A673 (cell line): Measurements from ENCODE around the gene FAM168B. TPM values are rescaled to one million over a fixed set of nuclear protein-coding genes. Genes with fewer than 3 reads are reported as not detected.

ENCODE experiments used
- BruUV-seq: library from RNA; stranded (reverse); fragments of 400-500 nt; replicated peaks from 2 replicates; lab custom pipeline; 2021; lab: Mats Ljungman, UMichigan
- CTCF ChIA-PET: fragments of 300-600 bp; sonication (Branson Sonifier 250); formaldehyde crosslinking; loops from one replicate; lab custom pipeline; 2022; ENCODE audit warnings: antibody characterized with exemption; lab: Charles Lee
- POLR2A ChIA-PET: fragments of 300-600 bp; sonication (Branson Sonifier 250); formaldehyde crosslinking; loops from one replicate; lab custom pipeline; 2022; ENCODE audit warnings: antibody characterized with exemption; ENCODE audit not compliant: low non-redundant PET; lab: Charles Lee
- DNase-seq: peaks from one replicate; pipeline ENCODE4 v3.0.0-alpha.2; 2015; ENCODE audit warnings: low spot score
- H3K27ac ChIP-seq: fragments of 200-600 bp; sonication (generic); 2 replicates; pipeline ENCODE4 v1.5.1; 2016; ENCODE audit warnings: mixed run types, low read depth, mild to moderate bottlenecking, mixed read lengths, antibody characterized with exemption, low read length; ENCODE audit not compliant: poor library complexity, severe bottlenecking
- H3K27me3 ChIP-seq: fragments of 200-600 bp; sonication (generic); replicated peaks from 2 replicates; pipeline ENCODE4 v1.6.1; 2017; ENCODE audit warnings: mixed run types, low read depth, mild to moderate bottlenecking, mixed read lengths, antibody characterized with exemption, low read length; ENCODE audit not compliant: insufficient read depth, poor library complexity
- H3K36me3 ChIP-seq: fragments of 200-600 bp; sonication (generic); 2 replicates; pipeline ENCODE4 v1.6.1; 2016; ENCODE audit warnings: mixed run types, mild to moderate bottlenecking, mixed read lengths, antibody characterized with exemption, low read length; ENCODE audit not compliant: insufficient read depth, poor library complexity, severe bottlenecking
- H3K4me1 ChIP-seq: fragments of 200-600 bp; sonication (generic); 2 replicates; pipeline ENCODE4 v1.6.1; 2017; ENCODE audit warnings: mixed run types, mild to moderate bottlenecking, mixed read lengths, antibody characterized with exemption, low read length; ENCODE audit not compliant: insufficient read depth, poor library complexity, severe bottlenecking
- H3K4me3 ChIP-seq: fragments of 200-600 bp; sonication (generic); 2 replicates; pipeline ENCODE4 v1.5.1; 2016; ENCODE audit warnings: low read depth, mixed run types, mild to moderate bottlenecking, mixed read lengths, low read length; ENCODE audit not compliant: poor library complexity, severe bottlenecking
- H3K9me3 ChIP-seq: fragments of 200-600 bp; sonication (generic); 2 replicates; pipeline ENCODE4 v1.6.1; 2016; ENCODE audit warnings: mixed run types, low read depth, mild to moderate bottlenecking, mixed read lengths, antibody characterized with exemption, low read length; ENCODE audit not compliant: poor library complexity, severe bottlenecking
- EZH2 ChIP-seq: fragments of 200-600 bp; sonication (generic); IDR thresholded peaks from 2 replicates; pipeline ENCODE4 v1.6.1; 2017; ENCODE audit warnings: borderline replicate concordance, low read depth, mild to moderate bottlenecking, mixed read lengths, antibody characterized with exemption, low read length; ENCODE audit not compliant: poor library complexity, severe bottlenecking
- intact Hi-C: fragments of 100-400 bp; cut with micrococcal nuclease; formaldehyde crosslinking; loops from one replicate; pipeline ENCODE4 v1.10.0; 2022; ENCODE audit not compliant: unreplicated experiment
- total RNA-seq: library from RNA; stranded (reverse); gene quantifications from 2 replicates; pipeline ENCODE4 v1.2.3, GENCODE V29; 2021
- TF ChIP-seq, protein P1 (sequence below): fragments of 300-800, 200-600 bp; sonication (generic); conservative IDR thresholded peaks from 2 replicates; pipeline ENCODE4 v1.5.1; 2017; ENCODE audit warnings: low read depth, mild to moderate bottlenecking, antibody characterized with exemption, low read length, moderate library complexity, mixed read lengths

The FAM168B gene
- total RNA-seq, 1 experiment from 2014 or later = 149 TPM

GRCh38 chr2:131055169-131056065 lies 37.8 kb downstream of the FAM168B start:
- ChIA-PET CTCF (no interaction called here), POLR2A (no interaction called here)
- no peak overlapping the region for H3K4me3 ChIP-seq
- no peaks in the 10 kb centered on the region for H3K27me3 ChIP-seq
- intact Hi-C loops = no loop called here
- peaks cover 71% of the 10 kb centered on the region for H3K36me3 ChIP-seq
- BruUV-seq = no TSS peak
- peaks cover 17% of the 10 kb centered on the region for H3K4me1 ChIP-seq
- H3K27ac ChIP-seq = peak overlapping the region; percentile 40
- no peaks in the 10 kb centered on the region for H3K9me3 ChIP-seq
- no peak for DNase-seq
- TF ChIP-seq EZH2 = no peak
- TF ChIP-seq, protein P1, sequence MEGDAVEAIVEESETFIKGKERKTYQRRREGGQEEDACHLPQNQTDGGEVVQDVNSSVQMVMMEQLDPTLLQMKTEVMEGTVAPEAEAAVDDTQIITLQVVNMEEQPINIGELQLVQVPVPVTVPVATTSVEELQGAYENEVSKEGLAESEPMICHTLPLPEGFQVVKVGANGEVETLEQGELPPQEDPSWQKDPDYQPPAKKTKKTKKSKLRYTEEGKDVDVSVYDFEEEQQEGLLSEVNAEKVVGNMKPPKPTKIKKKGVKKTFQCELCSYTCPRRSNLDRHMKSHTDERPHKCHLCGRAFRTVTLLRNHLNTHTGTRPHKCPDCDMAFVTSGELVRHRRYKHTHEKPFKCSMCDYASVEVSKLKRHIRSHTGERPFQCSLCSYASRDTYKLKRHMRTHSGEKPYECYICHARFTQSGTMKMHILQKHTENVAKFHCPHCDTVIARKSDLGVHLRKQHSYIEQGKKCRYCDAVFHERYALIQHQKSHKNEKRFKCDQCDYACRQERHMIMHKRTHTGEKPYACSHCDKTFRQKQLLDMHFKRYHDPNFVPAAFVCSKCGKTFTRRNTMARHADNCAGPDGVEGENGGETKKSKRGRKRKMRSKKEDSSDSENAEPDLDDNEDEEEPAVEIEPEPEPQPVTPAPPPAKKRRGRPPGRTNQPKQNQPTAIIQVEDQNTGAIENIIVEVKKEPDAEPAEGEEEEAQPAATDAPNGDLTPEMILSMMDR = no peak

DNA sequence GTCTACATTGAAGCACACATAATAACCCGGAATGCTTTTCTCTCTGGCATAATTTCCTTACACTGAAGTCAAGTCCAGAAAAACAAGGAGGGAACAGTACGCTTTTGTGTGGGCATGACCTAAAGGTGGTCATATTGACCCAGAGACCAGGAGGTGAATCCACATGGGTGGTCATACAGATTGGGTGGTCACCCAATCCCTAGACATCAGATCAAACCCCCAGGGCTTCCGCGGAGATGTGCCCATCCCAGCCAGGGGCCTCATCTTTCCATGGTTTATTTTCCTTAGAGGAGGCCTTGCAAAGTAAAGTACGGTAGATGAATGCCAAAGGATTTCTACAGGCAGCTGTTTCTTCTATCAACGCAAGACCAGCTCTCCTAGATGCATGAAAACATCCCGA lies 38.8 kb downstream of the FAM168B start:
- no peaks in the 10 kb centered on the region for H3K27me3 ChIP-seq
- ChIA-PET CTCF (no interaction called here), POLR2A (no interaction called here)
- intact Hi-C loops = no loop called here
- no peak overlapping the region for H3K27ac ChIP-seq
- DNase-seq = no peak
- H3K9me3 ChIP-seq = no peaks in the 10 kb centered on the region
- no peak overlapping the region for H3K4me3 ChIP-seq
- no peak for TF ChIP-seq EZH2
- TF ChIP-seq, protein P1 = no peak
- H3K4me1 ChIP-seq = peaks cover 17% of the 10 kb centered on the region
- BruUV-seq = no TSS peak
- H3K36me3 ChIP-seq = peaks cover 81% of the 10 kb centered on the region

DNA sequence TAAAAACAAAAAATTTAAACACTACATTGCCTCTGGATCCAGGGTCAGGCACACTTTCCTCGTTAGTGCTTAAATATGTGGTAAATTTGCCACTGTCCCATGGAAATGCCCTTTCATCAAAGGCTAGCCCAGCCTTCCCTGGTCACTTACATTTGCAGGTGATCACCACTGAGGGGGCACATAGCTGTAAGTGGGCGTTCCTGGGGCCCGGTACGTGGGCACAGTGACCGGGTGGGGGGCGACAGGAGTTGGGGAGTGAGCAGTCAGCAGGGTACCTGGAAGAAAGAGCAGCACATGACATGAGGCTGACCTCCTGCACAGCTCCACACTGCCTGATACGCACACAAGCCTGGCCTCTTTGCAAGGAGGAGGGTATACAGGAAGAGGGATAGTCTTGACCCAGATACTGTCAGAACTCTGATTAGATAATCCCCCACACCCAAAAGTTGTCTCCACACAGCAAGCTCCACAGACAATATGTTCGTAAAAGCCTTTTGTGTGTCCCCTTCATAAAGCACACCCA lies 40.5 kb downstream of the FAM168B start:
- no peak for TF ChIP-seq EZH2
- TF ChIP-seq, protein P1 = no peak
- intact Hi-C loops = no loop called here
- CTCF ChIA-PET = no interaction called here
- no peak for DNase-seq
- BruUV-seq = no TSS peak
- Histone ChIP-seq H3K4me1 (peaks cover 17% of the 10 kb centered on the region), H3K4me3 (no peak overlapping the region), H3K27ac (no peak overlapping the region), H3K27me3 (no peaks in the 10 kb centered on the region), H3K36me3 (peaks cover 77% of the 10 kb centered on the region), H3K9me3 (no peaks in the 10 kb centered on the region)
- POLR2A ChIA-PET = no interaction called here
